ENCODE data around the gene KYNU.
"Not testable (repeated sequence)": the region's sequence is repeated elsewhere in the genome, so short reads cannot be mapped to it uniquely, and the experiment has no call there.

Gene KYNU

DNA sequence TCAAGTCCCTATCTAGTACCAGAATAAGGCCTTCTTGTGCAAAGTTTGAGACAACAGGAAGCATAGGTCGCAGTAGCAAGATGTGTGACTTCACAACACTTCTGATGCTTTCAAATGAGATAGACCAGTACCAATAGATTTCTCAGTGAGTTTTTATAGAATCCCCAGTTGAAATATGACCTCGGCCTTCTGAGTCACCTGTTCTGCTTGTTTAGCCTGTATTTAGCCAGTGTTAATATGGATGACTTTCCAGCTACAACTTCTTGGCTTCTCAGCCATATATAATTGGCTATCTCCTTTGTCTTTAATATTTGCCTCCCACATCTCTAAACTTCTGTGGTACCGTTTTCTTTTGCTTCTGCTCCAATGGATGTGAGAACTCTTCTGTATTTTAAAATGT, 113.8 kb downstream of the KYNU start:
- no peak overlapping the region for H3K27ac ChIP-seq
- no peak for DNase-seq (ENCODE audit: low read depth, low spot score)

DNA sequence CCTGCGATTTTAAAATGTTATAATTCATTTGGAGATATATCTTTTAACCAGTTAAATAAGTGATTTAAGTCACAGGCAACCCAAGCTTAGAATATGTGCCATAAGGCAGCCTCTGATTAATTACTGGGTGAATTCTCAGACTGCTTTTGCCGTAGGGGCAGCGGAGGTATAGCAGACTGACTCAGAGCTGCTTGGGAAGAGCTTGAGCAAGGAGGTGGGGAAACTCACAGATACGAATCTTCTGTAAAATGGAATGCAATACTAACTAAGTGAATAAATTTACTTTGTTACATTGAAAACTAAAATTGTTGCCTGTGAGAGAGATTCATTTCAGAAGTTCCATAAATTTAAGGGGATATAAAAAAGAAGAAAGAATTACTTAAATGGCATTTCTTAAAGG, 115.4 kb downstream of the KYNU start:
- H3K27ac ChIP-seq, result no peak overlapping the region
- DNase-seq (ENCODE audit: low read depth, low spot score), result no peak

DNA sequence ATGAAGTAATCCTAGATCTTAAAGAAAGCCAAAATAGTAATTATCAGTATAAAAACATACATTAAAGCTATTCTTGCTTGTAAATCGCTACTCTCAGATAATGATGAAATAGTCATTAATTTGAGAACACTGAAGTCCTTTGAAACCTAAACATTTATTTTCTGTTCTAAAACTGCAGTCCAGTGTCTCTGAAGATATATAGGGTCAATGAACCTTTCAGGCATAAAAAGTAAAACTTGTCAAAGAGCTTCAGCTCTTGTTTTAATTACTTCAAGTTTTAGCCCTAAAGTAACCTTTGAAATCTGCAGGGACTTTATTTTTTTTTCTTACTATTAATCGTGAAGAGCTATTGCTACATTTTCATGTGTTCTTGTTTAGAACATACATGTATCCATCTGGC, 116.3 kb downstream of the KYNU start:
- DNase-seq (ENCODE audit: low read depth, low spot score), result no peak
- no peak overlapping the region for H3K27ac ChIP-seq

DNA sequence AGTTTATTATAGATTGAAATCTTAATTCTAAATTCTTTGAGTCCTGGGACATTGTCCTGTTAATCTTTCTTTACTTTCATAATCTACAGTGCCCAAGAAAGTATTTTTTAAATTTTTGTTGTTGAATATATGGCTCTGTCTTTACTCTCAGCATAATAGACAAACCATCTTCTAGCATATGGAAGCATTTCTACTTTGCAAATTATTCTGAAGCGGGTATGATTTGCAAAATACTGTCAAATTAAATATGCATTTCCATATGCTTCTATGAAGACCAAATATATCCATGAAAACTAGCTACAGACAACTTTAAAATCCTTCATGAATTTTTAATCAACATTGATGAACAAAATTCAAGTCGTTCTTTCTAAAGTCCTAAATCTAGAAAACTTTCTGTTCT, 117.2 kb downstream of the KYNU start:
- H3K27ac ChIP-seq, result no peak overlapping the region
- DNase-seq (ENCODE audit: low read depth, low spot score), result no peak

DNA sequence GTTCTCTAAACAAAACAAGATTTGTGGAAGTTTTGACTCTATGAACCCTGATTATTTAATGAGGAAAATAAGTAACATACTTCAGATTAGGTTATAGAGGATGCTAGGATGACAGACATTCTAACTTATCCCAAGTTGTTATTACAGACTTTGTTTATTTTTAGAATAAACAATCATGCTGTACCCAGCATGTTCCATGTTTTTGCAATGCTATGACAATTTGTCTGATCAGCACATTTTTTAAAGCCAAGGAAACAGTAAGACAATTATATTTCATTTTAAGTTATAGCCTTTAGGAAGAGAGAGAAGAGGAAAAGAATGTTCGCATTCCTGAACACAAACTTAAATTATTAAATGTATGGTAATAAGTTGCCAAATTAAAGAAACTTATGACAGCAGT, 119.8 kb downstream of the KYNU start:
- no peak overlapping the region for H3K27ac ChIP-seq
- no peak for DNase-seq (ENCODE audit: low read depth, low spot score)

DNA sequence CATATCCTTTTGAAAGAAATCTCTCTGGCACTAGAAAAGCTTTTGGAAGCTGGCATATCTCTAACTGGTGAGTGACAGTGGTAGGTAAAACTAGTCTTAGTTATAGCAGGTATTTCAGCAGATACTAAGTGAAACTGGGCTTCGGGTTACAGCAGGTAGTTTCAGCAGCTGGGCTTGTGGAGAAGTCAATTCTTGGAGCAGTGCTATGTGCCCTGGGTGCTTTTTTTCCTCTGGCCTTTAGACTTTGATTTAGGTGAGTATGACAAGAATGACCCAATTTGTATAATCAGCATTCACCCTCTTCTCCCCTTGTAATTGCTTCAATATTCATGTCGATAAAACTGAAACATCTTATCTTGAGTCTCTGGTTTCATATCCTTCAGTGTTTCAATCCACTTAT, 123.1 kb downstream of the KYNU start:
- no peak overlapping the region for H3K27ac ChIP-seq
- DNase-seq (ENCODE audit: low read depth, low spot score), result no peak

DNA sequence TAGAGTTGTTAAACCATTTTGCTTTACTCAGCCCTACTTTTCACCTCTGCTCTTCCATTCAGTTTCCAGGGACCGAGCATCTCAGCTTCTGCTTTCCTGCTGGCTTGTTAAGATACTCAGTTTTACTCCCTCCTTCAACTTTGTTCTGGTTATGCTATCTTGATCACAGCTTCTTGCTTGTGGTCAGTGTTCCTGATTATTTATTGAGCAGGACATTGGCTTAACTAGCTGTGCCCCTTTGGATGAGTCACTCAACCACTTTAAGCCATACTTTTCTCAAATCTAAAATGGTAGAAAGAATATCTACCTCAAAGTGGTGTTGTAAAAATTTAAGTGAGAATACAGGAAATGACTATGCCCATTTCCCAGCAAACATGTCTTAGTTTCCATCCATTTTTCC, 124.0 kb downstream of the KYNU start:
- no peak overlapping the region for H3K27ac ChIP-seq
- DNase-seq (ENCODE audit: low read depth, low spot score), result no peak

DNA sequence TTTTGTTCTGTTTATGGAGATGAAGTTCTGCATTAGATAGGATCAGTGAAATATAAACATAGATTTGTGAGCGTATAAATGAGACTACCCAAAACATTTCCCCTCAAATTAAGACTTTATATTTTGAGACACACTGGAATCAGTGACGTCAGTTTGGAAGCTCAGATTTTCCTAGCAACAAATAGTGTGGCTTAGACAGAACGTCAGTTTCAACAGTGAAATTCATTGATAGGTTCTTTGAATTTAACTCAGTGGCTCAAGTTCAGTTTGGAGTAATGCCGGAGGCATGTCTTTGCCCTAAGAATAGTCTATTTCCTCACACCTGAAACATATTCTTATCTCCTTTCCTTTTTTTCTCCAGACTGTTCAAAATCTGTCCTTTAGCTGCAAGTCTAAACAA, 138.2 kb downstream of the KYNU start:
- H3K27ac ChIP-seq, result no peak overlapping the region

DNA sequence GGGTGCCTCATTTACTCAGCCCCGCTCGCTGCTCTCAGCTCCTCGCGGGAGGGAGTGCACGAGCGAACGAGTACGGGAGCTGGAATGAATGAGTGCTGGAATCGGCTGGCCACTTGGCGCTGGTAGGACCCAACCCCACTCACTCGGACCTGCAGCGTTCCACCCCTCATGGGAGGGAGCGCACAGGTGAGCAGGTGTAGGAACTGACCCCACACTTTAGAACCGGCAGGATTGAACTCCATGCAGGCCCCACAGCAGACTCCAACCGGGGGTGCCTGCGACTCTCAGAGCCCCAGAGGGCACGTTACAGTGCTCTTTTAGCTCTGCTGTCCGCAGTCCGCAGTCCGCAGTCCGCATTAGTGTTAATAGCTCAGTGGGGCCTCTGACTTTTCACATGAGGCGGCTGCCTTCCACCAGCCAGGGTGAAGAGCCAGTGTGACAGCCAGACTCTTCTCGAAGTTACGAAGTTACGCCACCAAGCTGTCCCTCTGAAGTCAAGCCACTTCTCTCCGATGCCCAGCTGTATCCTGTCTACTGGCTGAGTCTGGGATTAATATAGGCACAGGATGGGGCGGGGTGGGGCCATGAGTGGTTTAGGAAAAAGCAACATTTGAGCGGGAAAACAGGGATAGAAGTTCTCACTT, 149.1 kb downstream of the KYNU start:
- DNase-seq (ENCODE audit: low read depth, low spot score), result no peak
- no peak overlapping the region for H3K27ac ChIP-seq

More for the DNA sequence above, 138.2 kb downstream of the KYNU start:
- no peak for DNase-seq (ENCODE audit: low read depth, low spot score)

DNA sequence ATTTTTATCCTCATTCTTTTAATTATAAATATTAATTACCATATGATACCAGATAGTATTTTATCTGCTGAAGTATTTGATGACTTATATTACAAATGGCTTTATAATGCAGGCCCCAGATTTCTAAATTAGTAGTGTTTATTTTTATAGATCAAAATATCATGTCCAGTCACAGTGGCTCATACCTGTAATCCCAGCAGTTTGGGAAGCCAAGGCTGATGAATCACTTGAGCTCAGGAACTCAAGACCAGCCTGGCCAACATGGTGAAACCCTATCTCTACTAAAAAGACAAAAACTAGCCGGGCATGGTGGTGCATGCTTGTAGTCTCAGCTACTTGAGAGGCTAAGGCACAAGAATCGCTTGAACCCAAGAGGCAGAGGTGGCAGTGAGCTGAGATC, 151.7 kb downstream of the KYNU start:
- no peak overlapping the region for H3K27ac ChIP-seq
- DNase-seq (ENCODE audit: low read depth, low spot score), result no peak

DNA sequence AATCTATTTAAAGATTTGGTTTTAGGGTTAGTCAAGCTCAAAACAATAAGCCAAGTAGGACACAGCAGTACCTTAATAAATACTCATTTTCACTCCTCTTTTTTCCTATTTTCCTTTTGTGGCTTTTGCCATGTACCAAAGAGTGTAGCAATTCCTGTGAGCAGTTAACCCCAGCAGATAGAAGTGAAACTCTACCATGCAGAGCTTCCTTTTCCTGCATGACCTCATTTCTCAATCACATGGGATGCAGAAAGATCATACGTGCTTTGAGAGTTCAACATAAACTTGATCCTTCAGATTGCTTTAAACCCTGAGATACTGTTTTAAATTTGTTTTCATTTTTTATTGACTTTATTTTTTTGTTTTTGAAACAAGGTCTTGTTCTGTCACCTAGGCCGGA, 152.7 kb downstream of the KYNU start:
- no peak for DNase-seq (ENCODE audit: low read depth, low spot score)
- H3K27ac ChIP-seq, result no peak overlapping the region

DNA sequence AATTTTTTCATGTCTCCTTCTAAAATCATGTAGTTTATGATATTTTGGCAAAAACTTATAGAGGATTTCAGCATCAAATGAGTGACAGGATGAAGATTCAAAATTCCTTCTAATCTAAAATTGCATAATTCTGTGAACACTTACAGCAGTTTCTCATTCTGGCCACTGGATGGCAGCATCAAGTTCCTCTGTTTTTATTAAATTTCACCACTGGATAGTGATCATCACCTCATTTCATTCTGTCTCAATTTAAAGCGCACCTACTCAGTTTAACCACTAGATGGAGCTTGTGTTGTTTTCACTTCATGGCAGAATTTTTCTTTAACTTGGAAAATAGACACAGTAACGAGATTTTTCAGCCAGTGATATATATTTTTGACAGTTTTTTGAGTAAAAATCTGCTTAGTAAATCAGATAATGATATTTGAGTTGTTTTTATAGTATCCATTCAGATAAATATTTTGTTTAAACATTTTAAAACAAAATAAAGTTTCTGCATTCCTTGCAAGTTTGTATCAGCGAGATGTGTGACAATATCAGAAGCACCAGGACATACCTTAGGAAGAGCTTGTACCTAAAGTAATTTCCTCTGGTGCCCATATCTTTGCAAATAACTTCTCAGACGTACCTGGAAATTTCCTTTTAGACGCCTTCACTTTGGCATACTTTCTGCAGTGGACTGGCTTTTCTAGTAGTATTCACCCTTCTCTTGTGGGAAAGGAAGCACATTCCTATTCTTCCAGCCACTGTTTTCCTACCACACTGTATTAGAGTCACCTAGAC, 157.0 kb downstream of the KYNU start:
- H3K27ac ChIP-seq, result no peak overlapping the region
- DNase-seq (ENCODE audit: low read depth, low spot score), result peak; percentile 26

DNA sequence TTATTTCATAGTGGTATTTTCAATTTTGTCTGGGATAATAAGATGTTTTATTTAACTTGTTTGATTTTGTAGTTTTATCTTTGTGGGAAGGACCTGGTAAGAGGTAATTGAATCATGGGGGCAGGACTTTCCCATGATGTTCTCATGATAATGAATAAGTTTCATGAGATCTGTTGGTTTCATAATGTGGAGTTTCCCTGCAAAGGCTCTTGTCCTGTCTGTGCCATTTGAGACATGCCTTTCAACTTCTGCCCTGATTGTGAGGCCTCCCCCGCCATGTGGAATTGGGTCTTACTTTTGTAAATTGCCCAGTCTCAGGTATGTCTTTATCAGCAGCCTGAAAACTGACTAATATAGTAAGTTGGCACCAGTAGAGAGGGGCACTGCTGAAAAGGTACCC, 174.0 kb downstream of the KYNU start:
- no peak overlapping the region for H3K27ac ChIP-seq
- DNase-seq (ENCODE audit: low read depth, low spot score), result no peak

DNA sequence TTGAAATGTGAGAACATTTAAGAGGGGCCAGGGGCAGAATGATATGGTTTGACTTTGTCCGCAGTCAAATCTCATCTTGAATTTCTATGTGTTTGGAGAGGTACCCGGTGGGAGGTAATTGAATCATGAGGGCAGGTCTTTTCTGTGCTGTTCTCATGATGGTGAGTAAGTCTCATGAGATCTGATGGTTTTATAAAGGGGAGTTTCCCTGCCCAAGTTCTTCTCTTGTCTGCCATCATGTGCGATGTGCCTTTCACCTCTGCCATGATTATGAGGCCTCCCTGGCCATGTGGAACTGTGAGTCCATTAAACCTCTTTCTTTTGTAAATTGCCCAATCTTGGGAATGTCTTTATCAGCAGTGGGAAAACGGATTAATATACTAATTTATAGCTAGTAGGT, 176.0 kb downstream of the KYNU start:
- H3K27ac ChIP-seq; DNase-seq (ENCODE audit: low read depth, low spot score): not testable (repeated sequence)

DNA sequence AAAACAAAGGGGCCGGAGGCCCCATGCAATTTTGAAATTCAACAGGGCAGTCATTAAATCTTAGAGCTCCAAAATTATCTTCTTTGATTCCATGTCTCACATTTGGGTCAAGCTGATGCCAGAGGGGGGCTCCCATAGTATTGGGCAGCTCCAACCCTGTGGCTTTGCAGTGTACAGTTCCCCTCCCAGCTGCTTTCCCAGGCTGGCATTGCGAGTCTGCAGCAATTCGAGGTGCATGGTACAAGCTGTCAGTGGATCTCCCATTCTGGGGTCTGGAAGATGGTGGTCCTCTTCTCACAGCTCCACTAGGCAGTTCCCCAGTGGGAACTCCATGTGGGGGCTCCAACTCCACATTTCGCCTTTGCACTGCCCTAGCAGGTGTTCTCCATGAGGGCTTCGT, 179.1 kb downstream of the KYNU start:
- no peak for DNase-seq (ENCODE audit: low read depth, low spot score)
- H3K27ac ChIP-seq, result no peak overlapping the region

DNA sequence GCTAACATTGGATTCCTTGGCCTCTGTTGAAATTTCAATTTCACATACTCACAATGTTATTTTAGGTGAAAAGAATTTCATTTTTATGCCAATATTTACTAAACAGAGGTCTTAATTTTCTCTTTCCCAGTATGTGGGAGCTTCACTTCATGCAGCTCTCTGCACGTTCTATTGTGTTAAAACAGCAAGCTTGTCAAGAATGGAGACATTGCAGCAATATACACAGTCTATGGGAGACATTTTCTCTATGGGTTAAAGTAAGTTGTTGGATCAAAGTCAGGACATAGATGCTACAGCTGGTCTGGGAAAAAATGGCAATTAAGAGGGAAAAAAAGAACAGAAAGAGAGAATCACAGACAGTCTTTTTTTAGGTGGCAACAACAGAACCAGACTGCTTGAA, 181.4 kb downstream of the KYNU start:
- no peak for DNase-seq (ENCODE audit: low read depth, low spot score)
- no peak overlapping the region for H3K27ac ChIP-seq

DNA sequence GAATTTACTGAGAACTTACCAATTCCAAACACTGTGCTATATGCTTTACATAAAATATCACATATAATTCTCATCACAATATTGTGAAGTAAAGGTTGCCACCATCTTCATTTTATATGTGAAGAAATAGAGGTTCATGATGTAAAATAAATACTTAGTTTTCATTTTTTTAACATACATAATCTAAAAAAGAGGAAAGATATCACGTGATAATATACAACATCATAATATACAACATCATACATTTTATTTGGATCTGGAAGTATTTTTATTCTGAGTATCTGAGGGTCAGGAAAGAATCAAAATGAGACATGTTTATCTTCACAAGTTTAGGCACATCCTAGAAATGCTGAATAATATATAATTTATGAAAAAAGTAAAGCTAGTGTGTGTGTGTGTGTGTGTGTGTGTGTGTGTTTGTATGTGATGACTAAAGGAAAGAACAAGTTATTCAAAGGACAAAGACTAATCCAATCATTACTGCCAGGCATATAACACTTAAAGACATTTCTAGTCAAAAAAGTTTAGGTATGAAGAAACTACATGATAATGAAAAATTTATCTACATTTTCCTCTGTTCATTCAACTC, 186.2 kb downstream of the KYNU start:
- no peak for DNase-seq (ENCODE audit: low read depth, low spot score)
- no peak overlapping the region for H3K27ac ChIP-seq

DNA sequence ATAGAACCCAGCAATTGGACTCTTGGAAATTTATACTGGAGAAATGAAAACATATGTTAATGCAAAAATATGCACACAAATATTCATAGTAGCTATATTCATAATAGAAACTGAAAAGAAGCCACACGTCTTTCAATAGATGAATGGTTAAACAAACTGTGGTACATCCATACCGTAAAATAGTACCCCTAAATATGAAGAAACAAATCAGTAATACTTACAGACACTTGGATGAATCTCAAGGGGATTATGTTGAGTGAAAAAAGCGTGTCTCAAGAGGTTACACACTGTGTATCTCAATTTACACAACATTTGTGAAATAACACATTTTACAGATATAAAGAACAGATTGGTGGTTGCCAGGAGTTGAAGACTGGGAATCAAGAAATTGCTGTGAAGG, 190.6 kb downstream of the KYNU start:
- no peak overlapping the region for H3K27ac ChIP-seq

DNA sequence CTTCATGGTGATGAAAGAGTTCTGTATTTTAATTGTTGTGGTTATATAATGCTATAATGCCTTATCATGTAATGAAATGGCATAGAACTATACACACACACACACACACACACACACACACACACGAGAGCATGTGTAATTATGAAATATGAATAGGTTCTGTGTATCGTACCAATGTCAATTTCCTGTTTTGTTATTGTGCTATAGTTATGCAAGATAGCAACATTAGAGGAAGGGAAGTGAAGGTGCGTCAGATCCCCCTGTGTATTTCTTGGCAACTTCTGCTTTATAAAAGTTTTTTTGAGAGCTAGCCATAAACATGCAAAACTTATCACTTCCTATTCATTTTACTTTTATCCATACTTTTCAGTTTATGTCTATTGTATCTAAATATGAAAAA, 191.0 kb downstream of the KYNU start:
- no peak overlapping the region for H3K27ac ChIP-seq
- no peak for DNase-seq (ENCODE audit: low read depth, low spot score)

More for the DNA sequence above, 190.6 kb downstream of the KYNU start:
- no peak for DNase-seq (ENCODE audit: low read depth, low spot score)

DNA sequence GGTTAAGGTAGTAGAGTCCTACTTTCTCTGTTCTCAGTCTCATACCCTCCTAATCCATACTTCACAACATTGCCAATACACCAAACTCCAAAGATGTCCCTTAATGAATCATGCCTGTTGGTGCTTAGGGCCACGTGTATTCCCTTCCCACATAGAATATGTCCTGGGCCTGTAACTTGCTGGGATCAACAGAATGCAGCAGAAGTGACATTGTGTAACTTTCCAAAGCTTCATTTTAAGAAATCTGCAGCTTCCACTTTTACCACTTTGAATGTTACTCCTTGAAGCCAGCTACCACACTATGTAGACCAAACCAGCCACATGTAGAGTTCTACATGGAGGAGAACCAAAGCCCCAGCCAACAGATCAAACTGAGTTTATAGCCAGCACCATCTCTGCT, 193.2 kb downstream of the KYNU start:
- DNase-seq (ENCODE audit: low read depth, low spot score), result no peak

DNA sequence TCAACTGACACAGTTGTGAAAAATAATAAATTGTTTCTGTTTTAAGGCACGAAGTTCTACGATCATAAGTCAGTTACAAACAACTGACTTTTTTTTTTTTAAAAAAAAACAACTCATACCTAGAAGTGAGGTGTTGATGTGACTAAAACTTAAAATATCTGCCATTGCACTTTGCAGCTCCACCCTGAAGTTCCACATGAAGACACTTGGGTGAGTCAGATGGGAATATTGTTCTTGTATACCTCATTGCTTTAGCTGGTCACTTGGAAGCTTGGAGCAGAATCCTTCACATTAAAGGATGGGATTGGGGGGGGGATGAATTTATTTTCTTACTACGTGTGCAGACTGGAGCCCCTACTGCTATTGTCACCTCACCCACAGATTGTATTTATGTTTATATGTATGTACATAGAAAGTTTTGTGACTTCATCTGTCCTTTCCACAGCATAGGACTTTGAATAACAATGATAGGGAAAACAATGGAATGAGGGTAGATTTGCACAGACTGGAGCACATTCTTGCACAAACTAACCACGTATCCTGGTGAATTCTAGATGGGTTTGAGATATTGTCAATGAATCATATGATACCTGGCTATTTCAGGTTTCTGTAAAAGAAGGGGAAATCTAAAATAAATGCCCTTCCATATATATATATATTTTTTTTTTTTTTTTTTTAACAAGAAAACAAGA, 193.9 kb downstream of the KYNU start:
- peak overlapping the region; percentile 60 for H3K27ac ChIP-seq
- peak; percentile 69 for DNase-seq (ENCODE audit: low read depth, low spot score)

More for the DNA sequence above, 193.2 kb downstream of the KYNU start:
- H3K27ac ChIP-seq, result peak overlapping the region; percentile 60

All from epithelial cell of prostate (primary cell).